CD1c-positive myeloid dendritic cell (primary cell): ENCODE results near the gene CELSR2.

Source experiments
- DNase-seq: peaks from one replicate; pipeline ENCODE4 v3.0.0-alpha.2; 2016; ENCODE audit errors: extremely low spot score

CELSR2 gene

GRCh38 chr1:109231066-109231465 is 18.3 kb upstream of the CELSR2 start:
- DNase-seq, result no peak

- no peak for DNase-seq
Measured at GRCh38 chr1:109235137-109235536, 14.2 kb upstream of the CELSR2 start.

- DNase-seq, result no peak
Measured at GRCh38 chr1:109237512-109237911, 11.8 kb upstream of the CELSR2 start.

- no peak for DNase-seq
Measured at GRCh38 chr1:109238382-109238781, 11.0 kb upstream of the CELSR2 start.

DNA sequence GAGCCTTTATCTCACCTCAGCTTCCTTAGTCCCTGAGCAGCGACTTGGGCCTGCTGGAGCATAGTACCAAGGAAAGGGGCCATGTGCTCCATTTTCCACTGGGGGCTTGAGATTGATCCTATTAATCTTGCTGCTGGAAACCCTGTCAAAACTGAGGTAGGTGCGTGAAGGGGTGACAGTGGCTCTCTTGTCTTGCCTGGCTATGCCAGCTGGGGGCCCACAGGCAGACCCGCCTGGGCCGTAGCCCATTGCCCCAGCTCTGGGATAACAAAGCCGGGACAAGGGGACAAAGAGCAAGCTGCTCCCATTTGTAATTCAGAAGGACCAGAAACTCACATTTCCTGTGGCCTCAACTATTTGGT is 10.3 kb upstream of the CELSR2 start:
- DNase-seq, result no peak

- DNase-seq, result peak; percentile 31
Measured at GRCh38 chr1:109239409-109240068, 9.8 kb upstream of the CELSR2 start.

- no peak for DNase-seq
Measured at GRCh38 chr1:109240158-109241152, 8.9 kb upstream of the CELSR2 start.

DNA sequence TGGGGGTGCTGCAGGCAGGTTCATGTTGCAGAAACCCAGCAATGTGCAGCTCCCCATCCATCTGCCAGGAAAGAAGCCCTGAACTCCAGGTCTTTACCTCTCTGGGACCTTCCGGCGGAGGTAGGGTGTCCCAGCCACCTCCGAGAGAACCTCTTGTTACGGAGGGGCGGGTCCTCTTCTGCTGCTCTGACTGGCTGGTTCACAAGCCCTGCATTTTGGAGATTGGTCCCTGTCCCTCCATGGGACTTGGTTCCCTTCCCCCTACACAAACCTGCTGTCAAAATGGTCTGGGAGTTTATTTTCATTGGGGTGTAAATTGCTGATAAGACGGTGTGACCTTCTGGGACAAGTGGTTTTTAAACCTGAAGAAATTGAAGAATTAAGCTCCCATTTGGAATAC is 8.0 kb upstream of the CELSR2 start:
- DNase-seq, result no peak

DNA sequence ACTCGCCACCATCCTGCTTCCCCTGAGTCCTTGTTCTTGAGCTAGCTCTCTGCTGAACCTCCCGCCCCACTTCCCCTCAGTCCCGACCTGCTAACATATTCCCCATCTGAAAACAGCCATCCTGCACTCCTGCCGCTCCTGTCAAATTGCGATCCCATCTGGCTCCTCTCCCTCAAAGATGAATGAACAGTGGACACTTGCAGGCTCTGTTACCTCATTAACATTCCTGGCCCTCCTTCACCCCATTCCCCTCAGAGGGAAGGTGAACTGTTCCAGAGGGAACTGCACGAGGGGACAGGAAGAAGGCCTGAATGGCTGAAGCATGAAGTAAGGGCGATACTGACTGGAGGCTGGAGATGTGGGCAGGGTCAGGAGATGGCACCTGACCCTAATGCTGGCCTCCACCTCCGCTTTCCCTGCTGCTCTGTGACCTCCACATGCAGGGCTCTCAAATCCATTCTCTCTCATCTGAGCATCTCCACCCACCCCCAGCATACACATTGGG is 7.4 kb upstream of the CELSR2 start:
- DNase-seq, result no peak

DNA sequence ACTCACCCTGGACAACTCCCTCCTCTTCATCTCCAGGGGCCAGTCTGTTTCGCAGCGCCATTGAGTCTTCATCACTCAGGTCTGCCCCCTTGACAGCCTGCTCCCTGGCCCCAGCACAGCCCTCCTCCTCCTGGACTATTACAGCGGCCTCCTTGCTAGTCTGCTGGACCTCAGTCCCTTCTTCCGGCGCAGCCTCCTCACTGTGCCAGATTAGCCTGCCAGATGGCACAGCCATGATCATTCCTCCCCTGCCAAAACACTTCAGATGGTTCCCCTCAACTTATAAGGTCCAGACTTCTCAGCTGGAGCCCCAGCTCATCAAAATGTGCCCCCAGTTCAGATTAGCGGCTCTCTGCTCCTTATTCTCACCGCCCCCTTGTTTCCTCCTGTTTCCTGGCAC is 7.0 kb upstream of the CELSR2 start:
- no peak for DNase-seq

- DNase-seq, result no peak
Measured at GRCh38 chr1:109243221-109243620, 6.1 kb upstream of the CELSR2 start.

GRCh38 chr1:109243860-109244552 is 5.3 kb upstream of the CELSR2 start:
- DNase-seq, result no peak

- DNase-seq, result no peak
Measured at GRCh38 chr1:109246141-109246551, 3.2 kb upstream of the CELSR2 start.

DNA sequence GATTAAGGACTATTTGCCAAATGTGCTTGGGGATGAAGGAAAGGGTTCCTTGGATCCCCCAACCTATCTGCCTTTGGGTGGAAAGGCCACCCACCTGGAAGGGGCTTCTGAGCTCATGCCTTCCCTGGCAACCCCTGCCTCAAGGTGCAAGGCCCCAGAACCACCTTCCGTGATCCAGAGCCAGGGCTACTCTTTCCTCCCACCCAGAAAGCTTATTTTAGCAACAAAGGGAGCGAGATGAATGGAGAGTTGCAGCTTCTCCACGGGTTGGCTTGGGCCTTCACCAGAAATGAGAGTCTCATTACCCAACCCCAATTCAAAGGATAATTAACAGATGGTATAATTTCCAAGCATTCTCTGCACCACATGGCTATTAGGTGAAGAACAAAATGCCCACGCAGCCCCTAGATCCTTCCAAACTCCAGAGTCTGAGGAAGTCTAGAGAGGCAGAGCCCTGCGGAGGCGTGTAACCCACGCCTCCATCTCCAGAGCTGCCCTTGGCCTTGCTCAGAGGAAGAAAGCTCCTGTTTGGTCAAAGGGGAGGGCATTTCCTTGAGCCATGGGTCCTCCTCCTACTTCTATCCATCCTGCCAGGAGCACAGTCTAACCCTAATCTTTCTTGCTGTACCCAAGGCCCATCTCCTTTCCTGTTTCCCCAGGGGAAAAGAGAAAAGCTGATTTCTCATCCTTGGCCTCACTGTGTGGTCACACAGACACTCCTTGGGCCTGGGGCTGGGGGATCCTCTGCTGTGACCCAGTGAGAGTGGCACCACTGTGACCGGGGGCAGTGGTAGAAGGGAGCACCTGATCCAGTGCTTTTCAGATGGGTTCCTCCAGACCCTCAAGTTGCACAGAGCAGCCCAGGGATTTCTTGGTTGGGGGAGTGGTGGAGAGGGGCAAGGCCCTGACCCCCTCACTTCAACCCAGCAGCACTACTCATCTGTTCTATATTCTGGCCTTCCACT is 1.7 kb upstream of the CELSR2 start:
- DNase-seq, result no peak

- DNase-seq, result no peak
Measured at GRCh38 chr1:109248444-109248796, 919 bp upstream of the CELSR2 start.

GRCh38 chr1:109249654-109250401 is 489 bp downstream of the CELSR2 start:
- DNase-seq, result no peak

- no peak for DNase-seq
Measured at GRCh38 chr1:109250454-109251276, 1.3 kb downstream of the CELSR2 start.

DNA sequence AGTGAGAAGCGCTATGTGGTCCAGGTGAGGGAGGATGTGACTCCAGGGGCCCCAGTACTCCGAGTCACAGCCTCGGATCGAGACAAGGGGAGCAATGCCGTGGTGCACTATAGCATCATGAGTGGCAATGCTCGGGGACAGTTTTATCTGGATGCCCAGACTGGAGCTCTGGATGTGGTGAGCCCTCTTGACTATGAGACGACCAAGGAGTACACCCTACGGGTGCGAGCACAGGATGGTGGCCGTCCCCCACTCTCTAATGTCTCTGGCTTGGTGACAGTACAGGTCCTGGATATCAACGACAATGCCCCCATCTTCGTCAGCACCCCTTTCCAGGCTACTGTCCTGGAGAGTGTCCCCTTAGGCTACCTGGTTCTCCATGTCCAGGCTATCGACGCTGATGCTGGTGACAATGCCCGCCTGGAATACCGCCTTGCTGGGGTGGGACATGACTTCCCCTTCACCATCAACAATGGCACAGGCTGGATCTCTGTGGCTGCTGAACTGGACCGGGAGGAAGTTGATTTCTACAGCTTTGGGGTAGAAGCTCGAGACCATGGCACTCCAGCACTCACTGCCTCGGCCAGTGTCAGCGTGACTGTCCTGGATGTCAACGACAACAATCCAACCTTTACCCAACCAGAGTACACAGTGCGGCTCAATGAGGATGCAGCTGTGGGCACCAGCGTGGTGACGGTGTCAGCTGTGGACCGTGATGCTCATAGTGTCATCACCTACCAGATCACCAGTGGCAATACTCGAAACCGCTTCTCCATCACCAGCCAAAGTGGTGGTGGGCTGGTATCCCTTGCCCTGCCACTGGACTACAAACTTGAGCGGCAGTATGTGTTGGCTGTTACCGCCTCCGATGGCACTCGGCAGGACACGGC is 2.2 kb downstream of the CELSR2 start:
- no peak for DNase-seq
